ENCODE data around the gene GPC1. TPM values are rescaled to one million over a fixed set of nuclear protein-coding genes. Genes with fewer than 3 reads are reported as not detected.

Gene GPC1
- total RNA-seq, 1 experiment from 2014 or later: 38.9 TPM

GRCh38 chr2:240500561-240501423 is 65.3 kb downstream of the GPC1 start:
- Mint-ChIP-seq H3K4me1 (ENCODE audit: insufficient read depth, unreplicated experiment) (peaks cover 6% of the 10 kb centered on the region), H3K4me3 (ENCODE audit: unreplicated experiment) (no peak overlapping the region), H3K27me3 (ENCODE audit: insufficient read depth, unreplicated experiment) (no peaks in the 10 kb centered on the region), H3K36me3 (ENCODE audit: insufficient read depth, unreplicated experiment) (peaks cover 11% of the 10 kb centered on the region), H3K9me3 (ENCODE audit: unreplicated experiment) (peaks cover 3% of the 10 kb centered on the region), H3K27ac (ENCODE audit: low read depth, unreplicated experiment) (no peak overlapping the region)
- POLR2A ChIA-PET: no interaction called here
- CTCF ChIA-PET: no interaction called here
- DNase-seq (ENCODE audit: unreplicated experiment): no peak
- TF ChIP-seq CTCF (IDR thresholded peaks at IDR 0.05; ENCODE audit: unreplicated experiment): no peak
- intact Hi-C loops (cut with micrococcal nuclease): no loop called here
- BruUV-seq (replicated peaks): no TSS peak

DNA sequence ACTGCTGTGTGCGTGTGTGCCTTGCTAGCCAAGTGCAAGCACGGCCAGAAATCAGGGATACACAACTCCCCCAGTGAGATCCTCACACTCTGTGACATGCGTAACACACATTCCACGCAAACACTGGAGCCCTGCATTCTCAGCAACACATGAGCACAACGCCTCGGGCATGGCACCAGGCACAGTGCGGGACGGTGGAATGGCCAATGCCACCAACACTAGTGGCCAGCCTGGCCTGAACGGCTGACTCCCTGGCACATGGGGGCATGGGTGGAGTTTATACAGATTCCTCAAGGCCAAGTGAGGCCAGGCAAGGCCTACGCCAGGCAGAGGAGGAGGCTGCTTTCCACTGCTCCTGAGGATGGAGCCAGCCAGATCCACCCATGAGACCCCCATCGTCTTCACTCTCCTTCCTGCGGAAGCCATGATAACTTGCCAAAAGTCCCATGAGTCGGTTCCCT is 66.1 kb downstream of the GPC1 start:
- ChIA-PET POLR2A (no interaction called here), CTCF (no interaction called here)
- H3K27me3 Mint-ChIP-seq (ENCODE audit: insufficient read depth, unreplicated experiment): no peaks in the 10 kb centered on the region
- BruUV-seq (replicated peaks): no TSS peak
- no peak for TF ChIP-seq CTCF (IDR thresholded peaks at IDR 0.05; ENCODE audit: unreplicated experiment)
- no peaks in the 10 kb centered on the region for H3K9me3 Mint-ChIP-seq (ENCODE audit: unreplicated experiment)
- no peak overlapping the region for H3K27ac Mint-ChIP-seq (ENCODE audit: low read depth, unreplicated experiment)
- intact Hi-C loops (cut with micrococcal nuclease): no loop called here
- no peak for DNase-seq (ENCODE audit: unreplicated experiment)
- peaks cover 11% of the 10 kb centered on the region for H3K36me3 Mint-ChIP-seq (ENCODE audit: insufficient read depth, unreplicated experiment)
- H3K4me1 Mint-ChIP-seq (ENCODE audit: insufficient read depth, unreplicated experiment): peaks cover 6% of the 10 kb centered on the region
- no peak overlapping the region for H3K4me3 Mint-ChIP-seq (ENCODE audit: unreplicated experiment)

DNA sequence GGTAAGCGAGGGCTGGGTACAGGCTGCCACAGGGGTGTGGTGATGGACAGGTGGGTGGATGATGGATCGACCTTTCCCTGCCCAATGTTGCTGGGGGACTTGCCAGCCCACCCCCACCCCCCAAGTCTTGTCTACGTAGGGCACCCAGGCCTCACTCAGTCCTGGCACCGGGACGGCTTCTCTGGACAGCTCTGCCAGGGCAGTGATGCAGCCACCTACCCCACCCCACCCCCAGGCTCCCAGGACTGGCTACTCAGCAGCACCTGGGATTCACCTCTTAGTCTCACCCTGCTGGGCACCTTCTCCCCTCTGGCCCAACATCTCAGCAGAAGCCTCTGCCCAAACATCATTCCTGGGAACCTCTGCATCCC is 66.6 kb downstream of the GPC1 start:
- H3K36me3 Mint-ChIP-seq (ENCODE audit: insufficient read depth, unreplicated experiment): peaks cover 11% of the 10 kb centered on the region
- CTCF ChIA-PET: no interaction called here
- no peak overlapping the region for H3K4me3 Mint-ChIP-seq (ENCODE audit: unreplicated experiment)
- intact Hi-C loops (cut with micrococcal nuclease): no loop called here
- POLR2A ChIA-PET: no interaction called here
- no peak overlapping the region for H3K27ac Mint-ChIP-seq (ENCODE audit: low read depth, unreplicated experiment)
- H3K4me1 Mint-ChIP-seq (ENCODE audit: insufficient read depth, unreplicated experiment): peaks cover 6% of the 10 kb centered on the region
- TF ChIP-seq CTCF (IDR thresholded peaks at IDR 0.05; ENCODE audit: unreplicated experiment): no peak
- DNase-seq (ENCODE audit: unreplicated experiment): no peak
- H3K27me3 Mint-ChIP-seq (ENCODE audit: insufficient read depth, unreplicated experiment): no peaks in the 10 kb centered on the region
- no peaks in the 10 kb centered on the region for H3K9me3 Mint-ChIP-seq (ENCODE audit: unreplicated experiment)
- no TSS peak for BruUV-seq (replicated peaks)

- no peak for TF ChIP-seq CTCF (IDR thresholded peaks at IDR 0.05; ENCODE audit: unreplicated experiment)
- Mint-ChIP-seq H3K4me1 (ENCODE audit: insufficient read depth, unreplicated experiment) (peaks cover 6% of the 10 kb centered on the region), H3K9me3 (ENCODE audit: unreplicated experiment) (no peaks in the 10 kb centered on the region), H3K36me3 (ENCODE audit: insufficient read depth, unreplicated experiment) (peaks cover 11% of the 10 kb centered on the region), H3K27me3 (ENCODE audit: insufficient read depth, unreplicated experiment) (no peaks in the 10 kb centered on the region), H3K4me3 (ENCODE audit: unreplicated experiment) (no peak overlapping the region), H3K27ac (ENCODE audit: low read depth, unreplicated experiment) (no peak overlapping the region)
- no TSS peak for BruUV-seq (replicated peaks)
- intact Hi-C loops (cut with micrococcal nuclease): no loop called here
- ChIA-PET CTCF (no interaction called here), POLR2A (interaction anchor here (0.8 kb wide), 1 partner anchor 8 kb away, joined by 4 read pairs; no protein-coding TSS in a partner anchor)
- DNase-seq (ENCODE audit: unreplicated experiment): no peak
These were observed 67.1 kb downstream of the GPC1 start for GRCh38 chr2:240502430-240503121.

All from MCF 10A (cell line).